ENCODE measurements around the gene ZFYVE16.
"Not testable (repeated sequence)": the region's sequence is repeated elsewhere in the genome, so short reads cannot be mapped to it uniquely, and the experiment has no call there.

The ZFYVE16 gene

DNA sequence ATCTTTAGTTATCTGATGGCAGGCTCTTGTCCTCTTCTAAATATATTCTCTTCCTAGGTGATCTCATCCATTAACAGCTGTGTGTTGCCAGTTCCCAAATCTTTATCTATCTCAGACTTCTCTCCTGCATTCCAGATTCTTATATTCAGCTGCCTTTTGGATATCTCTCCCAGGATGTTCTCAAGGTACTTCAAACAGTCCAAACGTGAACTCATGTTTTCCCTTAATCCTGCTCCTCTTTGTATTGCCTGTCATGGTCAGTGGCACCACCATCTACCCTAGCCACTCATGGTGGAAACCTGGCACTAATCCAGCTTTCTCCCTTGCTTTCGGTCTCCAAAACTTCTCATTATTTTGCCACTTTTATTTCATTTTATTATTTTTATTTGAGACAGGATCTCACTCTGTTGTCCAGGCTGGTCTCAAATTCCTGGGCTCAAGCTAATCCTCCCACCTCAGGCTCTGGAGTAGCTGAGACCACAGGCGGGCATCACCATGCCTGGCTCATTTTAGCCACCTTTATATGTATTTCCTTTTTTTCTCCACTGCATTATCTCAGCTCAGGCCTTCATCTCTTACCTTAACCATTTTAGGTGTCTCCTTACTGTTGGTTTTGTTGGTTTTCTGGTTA, 3.8 kb downstream of the ZFYVE16 start:
- DNase-seq = no peak

DNA sequence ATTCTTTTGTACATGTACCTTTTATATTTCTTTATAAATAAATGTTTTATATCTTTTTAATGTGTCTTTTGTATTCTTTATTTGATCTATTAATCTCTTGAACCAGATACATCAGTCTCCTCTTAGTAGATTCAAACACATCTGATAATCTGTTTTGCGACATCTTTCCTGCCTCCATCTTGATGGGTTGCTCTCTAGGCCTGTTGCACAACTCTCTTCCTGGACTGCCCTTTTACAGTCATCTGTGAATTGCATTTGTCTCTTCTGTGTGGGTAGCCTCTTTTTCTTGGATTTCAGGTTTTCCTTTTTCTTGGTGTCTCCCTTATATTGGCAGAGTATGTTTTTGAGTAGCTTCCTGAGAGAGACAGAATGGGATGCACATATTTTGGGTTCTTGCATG, 6.2 kb downstream of the ZFYVE16 start:
- no peak for DNase-seq

DNA sequence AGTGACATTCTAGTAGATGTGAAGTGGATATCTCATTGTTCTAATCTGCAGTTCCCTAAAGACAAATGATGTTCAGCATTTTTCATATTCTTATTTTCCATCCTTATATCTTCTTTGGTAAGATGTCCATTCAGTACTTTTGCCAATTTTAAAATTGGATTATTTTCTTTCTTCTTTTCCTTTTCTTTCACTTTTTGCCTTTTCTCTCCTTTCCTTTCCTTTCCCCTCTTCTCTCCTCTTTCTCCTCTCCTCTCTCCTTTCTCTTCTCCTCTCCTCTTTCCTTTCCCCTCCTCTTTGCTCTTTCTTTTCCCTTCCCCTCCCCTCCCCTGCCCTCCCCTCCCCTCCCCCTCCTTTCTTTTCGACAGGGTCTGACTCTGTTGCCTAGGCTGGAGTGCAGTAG, 10.1 kb downstream of the ZFYVE16 start:
- DNase-seq = no peak

DNA sequence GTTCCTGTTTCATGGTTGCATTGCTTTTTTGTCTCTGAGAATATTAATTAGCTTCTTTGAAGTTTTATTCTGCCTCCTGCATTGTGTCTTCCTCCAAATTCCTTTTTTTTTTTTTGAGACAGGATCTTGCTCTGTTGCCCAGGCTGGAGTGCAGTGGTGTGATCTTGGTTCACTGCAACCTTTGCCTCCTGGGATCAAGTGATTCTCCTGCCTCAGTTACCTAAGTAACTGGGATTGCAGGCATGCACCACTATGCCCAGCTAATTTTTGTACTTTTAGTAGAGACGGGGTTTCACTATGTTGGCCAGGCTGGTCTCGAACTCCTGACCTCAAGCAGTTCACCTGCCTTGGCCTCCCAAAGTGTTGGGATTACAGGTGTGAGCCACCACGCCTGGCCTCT, 16.5 kb downstream of the ZFYVE16 start:
- DNase-seq = not testable (repeated sequence)

DNA sequence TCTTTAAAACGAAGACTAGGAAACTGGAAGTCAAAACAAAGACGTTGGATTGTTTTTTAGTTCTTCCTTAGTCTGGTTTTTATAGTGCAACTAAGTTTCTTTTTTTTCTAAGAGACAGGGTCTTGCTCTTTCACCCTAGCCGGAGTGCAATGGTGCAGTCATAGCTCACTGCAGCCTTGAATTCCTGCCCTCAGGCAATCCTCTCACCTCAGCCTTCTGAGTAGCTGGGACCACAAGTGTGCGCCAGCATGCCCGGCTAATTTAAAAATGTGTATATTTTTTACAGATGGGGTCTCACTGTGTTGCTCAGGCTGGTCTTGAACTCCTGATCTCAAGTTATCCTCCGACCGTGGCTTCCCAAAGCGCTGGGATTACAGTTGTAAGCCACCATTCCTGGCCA, 27.6 kb downstream of the ZFYVE16 start:
- DNase-seq = no peak

DNA sequence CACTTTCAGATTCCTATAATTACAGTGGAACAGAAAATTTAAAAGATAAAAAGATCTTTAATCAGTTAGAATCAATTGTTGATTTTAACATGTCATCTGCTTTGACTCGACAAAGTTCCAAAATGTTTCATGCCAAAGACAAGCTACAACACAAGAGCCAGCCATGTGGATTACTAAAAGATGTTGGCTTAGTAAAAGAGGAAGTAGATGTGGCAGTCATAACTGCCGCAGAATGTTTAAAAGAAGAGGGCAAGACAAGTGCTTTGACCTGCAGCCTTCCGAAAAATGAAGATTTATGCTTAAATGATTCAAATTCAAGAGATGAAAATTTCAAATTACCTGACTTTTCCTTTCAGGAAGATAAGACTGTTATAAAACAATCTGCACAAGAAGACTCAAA, 29.5 kb downstream of the ZFYVE16 start:
- no peak for DNase-seq

DNA sequence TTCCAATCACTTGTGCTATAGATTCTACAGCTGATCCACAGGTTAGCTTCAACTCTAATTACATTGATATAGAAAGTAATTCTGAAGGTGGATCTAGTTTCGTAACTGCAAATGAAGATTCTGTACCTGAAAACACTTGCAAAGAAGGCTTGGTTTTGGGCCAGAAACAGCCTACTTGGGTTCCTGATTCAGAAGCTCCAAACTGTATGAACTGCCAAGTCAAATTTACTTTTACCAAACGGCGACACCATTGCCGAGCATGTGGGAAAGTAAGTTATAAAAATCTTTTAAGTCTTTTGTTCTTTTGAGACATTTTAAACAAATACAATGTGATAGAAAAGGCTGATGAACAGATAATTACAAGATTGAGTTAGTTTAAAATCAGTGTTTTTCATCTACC, 30.9 kb downstream of the ZFYVE16 start:
- no peak for DNase-seq

DNA sequence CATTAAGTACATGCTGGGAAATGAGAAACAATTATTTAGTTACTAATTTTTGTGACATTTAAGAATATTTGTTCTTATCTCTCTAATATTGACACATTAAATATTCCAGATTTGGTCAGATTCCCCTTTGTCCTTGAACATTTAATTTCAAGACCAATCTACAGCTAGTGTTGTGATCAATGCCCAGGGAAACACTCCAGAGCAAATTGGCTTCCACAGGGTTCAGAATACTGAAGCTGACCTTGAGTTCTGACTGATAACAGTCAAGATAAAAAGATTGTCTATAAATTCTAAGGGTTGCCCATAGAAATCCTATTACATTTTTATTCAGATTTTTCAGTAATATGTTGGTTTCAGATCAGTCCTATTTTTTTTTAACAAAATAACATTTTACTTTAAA, 31.3 kb downstream of the ZFYVE16 start:
- DNase-seq = no peak

DNA sequence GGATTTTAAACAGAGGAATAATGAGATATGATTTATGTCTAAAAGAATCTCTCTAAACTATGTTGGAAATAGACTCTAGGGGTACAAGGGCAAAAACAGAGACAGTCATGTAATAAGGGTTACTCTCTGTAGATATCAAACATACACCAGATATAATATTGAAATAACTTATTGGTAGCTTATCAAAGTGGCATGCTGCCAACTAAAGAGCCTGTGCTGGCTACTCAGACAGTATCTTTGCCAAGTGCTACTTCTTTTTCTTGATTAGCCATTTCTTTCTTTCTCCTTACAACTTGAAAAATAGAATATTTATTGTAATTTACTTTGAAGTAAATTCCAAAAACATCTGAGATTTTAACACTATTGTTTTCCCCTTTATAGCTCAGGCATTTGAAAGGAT, 34.9 kb downstream of the ZFYVE16 start:
- DNase-seq = no peak

DNA sequence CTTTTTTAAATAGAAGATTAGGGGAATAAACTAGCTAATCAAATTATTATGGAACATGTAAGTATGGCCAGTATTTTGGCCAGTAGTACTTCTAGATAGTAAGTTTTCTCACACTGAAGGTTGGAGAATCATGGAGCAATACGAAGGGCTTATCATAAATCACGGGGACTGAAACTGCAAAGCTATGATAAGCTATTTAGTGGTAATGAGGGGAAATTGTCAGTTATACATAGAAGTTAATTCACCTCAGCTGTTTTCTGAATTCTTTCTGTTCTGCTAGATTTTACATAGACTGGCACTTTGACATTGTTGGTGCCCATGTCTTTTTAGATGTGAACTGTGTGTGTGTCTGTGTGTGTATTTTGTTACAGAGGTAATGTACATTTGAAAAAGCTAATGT, 45.5 kb downstream of the ZFYVE16 start:
- DNase-seq = no peak

DNA sequence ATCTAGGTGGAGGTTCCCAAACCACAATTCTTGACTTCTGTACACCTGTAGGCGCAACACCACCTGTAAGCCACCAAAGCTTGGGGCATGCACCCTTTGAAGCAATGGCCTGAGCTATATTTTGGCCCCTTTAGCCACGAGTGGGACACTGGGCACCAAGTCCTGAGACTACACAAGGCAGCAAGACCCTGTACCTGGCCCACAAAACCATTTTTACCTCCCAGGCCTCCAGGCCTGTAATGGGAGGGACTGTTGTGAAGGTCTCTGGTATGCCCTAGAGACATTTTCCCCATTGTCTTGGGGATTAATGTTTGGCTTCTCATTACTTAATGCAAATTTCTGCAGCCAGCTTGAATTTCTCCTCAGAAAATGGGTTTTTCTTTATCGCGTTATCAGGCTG, 55.4 kb downstream of the ZFYVE16 start:
- no peak for DNase-seq

DNA sequence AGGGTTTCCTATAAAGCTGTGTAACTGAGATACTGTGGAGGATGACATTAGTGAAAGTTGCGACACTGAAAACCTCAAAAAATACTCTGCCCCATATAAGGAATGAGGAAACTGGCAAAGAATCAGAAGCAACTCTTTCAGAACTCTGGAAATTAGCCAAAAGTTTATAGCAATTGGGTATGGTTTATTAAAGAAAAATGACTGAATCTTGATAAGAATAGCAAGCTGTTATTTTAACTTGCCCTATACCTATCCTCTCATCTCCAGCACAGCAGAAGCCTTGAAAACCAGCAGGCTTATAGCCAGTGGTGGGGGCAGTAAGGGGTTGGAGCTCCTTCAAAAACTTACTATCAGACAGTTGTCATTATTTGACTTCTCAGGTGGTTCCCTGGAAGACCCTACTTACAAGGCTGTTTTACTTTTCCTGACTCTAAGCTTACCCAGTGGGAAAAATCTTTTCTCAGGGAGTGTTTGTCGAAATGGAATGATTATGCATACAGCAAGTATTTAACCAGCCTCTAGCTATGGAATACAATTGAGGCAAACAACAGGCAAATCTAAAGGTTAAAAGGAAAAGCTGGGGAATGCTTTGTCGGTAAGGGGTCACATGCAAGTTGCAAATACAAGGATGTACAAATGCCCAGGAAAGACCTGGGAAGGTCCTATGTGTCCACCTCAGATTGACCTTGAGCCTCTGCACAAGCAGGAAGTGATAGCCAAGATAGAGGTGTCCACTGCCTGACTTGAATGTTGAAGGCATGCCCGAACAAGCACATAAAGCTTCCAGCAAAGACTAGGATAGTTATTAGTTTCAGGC, 59.0 kb downstream of the ZFYVE16 start:
- no peak for DNase-seq

DNA sequence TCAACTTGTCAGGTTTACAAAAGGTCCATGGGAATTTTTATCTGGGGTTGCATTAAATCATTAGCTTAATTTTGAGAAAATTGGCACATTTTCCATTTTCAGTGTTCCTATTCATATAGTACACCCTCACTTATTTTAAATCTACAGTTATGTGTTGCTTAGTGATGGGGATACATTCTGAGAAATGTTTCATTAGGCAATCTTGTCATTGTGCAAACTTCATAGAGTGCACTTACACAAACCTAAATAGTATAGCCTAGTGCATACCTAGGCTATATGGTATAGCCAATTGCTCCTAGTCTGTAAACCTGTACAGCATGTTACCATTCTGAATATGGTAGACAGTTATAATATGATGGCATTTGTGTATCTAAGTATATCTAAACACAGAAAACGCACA, 60.3 kb downstream of the ZFYVE16 start:
- no peak for DNase-seq

DNA sequence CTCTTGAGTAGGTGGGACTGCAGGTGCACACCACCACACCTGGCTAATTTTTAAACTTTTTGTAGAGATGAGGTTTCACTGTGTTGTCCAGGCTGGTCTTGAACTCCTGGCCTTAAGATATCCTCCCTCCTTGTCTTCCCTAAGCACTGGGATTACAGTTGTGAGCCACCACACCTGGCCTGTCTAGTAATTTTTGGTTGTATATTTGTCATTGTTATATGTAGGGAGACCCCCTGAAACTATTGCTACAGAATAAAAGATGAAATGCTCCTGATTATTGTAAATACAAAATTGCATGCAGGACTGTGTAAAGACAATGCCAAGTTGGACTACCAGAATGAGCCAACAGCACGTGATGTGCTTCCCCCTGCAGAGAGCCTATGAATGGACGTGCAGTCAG, 62.8 kb downstream of the ZFYVE16 start:
- DNase-seq = not testable (repeated sequence)

DNA sequence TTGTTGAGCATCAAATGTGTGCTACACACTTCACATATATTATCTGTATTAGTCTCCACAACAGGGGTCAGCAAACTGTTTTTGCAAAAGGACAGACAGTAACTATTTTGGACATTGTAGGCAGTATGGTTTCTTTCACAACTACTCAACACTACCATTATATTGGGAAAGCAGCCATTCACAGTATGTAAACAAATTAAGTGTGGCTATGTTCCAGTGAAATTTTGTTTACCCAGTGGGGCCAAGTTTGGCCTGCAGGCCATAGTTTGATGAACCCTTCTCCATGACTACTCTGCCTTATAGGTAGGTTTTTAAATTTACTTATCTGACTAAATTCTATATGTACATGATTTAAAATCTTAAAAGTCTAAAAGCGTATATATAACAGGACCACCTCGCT, 67.1 kb downstream of the ZFYVE16 start:
- DNase-seq = no peak

DNA sequence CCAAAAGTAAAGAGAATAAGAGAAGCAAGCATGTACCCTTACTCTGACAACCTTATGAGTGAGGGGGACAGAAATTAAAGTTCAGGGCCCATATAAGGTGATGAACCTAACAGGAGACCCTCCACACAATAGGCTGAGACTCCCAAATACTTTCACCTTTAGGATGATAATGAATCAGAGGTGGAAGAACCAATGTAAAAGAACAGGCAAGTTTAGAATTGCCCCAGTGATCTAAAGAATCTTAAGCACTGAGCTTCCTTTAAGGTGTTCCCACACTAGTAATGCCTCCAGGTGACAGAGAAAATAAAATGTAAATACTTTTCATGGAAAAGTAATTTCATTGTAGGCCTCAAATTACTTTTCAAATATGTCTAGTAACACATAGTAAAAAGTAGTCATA, 71.8 kb downstream of the ZFYVE16 start:
- DNase-seq = no peak

DNA sequence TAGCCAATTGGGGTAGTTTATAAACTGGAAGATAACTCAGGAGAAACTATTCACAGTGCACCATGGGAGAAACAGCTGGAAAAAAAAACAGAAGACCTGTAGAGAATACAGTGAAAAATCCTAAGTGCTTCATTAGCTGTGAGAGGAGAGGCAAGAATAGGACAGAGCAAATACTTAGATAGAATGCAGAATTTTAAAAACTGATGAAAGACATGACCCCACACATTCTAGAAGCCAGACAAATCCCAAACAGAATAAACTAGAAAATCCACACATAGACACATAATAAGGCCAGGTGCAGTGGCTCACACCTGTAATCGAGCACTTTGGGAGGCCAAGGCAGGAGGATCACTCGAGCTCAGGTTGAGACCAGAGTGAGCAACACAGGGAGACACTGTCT, 72.5 kb downstream of the ZFYVE16 start:
- no peak for DNase-seq

DNA sequence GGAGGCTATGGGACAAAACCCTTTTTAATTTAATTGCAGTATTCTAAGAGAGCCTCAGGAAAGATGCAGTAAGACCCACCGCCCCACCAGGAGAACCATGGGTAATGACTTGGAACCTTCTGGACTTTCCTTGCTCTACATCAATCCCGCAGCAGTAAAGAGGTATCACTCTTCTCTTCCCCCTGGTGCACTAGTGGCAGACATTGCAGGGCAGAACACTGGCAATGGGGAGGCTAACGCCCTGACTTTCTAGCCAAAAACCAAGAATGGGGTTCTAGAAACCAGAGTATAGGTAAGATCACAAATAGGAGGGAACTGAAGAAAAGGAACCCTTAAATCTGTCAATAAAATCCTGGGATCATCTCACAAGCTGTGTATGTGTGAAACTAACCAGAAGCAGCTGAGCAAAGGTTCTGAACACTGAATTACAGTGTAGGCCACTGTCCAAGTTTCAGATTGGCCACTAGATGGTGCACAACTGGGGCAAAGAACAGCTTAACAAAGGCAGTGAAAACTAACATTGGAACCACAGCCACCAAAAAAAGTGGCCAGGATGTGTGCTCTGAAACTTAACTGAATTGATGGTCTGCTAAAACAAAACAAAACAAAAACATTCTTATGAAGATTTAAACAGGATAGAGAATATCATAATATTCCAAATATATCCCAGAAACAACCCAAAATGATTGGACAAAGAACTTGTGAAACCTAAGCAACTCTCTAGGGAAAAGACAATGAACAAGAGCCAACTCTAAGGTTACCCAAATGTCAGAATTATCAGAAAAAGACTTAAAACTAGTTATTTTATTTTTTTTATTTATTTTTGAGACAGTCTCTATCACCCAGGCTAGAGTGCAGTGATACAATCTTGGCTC, 73.4 kb downstream of the ZFYVE16 start:
- no peak for DNase-seq

DNA sequence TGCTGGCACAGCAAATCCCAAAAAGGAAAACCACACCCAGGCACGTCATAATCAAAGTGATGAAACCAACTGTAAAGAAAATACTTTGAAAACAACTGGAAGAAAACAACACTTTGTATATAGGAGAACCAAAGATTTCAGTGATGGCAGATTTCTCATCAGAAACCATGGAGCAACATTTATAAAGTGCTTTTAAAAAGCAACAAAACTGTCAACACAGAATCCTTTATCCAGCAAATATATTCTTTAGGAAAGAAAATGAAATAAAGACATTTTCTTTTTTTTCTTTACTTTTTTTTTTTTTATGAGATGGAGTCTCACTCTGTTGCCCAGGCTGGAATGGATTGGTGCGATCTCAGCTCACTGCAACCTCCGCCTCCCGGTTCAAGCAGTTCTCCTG, 74.7 kb downstream of the ZFYVE16 start:
- no peak for DNase-seq

DNA sequence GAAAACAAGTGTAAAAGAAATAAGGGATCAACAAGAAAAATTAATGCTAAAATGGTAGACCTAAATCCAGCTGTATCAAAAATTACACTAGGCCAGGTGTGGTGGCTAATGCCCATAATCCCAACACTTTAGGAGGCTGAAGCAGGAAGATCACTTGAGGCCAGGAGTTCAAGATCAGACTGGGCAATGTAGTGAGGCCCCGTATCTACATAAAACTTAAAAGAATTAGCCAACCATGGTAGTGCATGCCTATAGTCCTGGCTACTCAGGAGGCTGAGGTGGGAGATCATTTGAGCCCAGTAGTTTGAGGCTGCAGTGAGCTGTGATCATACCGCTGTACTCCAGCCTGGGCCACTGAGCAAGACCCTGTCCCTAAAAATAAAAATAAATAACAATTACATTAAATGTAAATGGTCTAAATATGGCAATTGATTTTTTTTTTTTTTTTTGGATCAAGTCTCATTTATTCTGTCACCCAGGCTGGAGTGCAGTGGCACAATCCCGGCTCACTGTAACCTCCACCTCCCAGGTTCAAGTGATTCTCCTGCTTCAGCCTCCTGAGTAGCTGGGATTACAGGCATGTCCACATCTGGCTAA, 75.9 kb downstream of the ZFYVE16 start:
- DNase-seq = no peak

DNA sequence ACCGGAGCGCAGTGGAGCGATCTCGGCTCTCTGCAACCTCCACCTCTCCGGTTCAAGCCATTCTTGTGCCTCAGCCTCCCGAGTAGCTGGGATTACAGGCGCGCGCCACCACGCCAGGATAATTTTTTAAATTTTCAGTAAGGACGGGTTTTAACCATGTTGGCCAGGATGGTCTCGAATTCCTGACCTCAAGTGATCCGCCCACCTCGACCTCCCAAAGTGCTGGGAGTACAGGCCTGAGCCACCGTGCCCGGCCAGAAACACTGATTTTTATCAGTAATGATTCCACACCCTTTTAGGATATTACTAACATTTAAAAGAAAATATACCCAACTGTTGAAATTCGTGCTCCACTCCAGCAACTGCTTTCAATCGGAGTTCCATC, 79.6 kb downstream of the ZFYVE16 start:
- no peak for DNase-seq

DNA sequence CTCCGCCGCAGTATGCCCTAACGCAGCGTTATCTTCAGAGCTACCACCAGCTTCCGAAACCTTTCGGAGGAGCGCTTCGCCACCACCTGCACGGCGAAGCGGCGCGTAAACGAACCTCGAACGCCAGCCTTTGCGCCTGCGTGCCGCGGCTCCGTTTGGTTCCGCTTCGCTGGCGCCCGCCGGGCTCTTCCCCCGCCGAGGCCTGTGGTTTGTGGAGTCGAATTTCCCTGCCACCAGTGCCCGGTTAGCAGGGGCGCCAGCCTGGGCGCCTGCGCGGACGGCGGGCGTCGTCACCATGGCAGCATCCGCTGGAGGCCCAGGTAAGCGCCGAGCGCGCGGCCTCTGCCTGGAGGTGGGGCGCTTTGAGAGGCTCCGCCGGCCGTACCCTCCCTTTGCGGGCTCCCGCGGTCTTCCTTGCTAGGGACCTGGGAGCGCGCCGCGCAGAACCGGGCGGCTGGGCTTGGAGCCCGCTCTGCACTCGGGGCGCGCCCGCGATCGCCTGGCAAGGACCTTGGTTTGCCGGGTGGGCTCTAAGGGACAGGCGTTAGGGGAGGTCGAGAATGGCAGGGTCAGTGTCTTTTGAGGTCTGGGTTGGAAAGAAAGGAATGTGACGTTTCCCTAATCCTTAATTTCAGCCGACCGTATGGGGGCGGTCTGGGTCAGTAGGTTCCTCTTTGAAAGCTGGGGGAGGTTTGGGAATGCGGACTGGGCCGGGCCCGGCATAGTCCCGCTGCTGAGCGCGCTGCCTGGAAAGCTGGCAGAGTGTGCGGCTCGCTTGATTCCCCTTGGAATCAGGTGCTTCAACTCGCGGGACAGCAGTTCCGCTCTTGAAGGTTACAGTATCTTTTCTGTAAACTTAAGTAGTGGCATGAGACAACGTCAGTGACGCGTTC, 80.2 kb downstream of the ZFYVE16 start, which contains the start of gene FAM151B:
Gene FAM151B (plus strand): TSS at position 272 of the 893 bp plus-strand sequence. CDS start 24 bp downstream, at position 296.
- DNase-seq = peak; percentile 83
